Measurements from ENCODE around the gene PPP2R2B. TPM values are rescaled to one million over a fixed set of nuclear protein-coding genes. Genes with fewer than 3 reads are reported as not detected.

The PPP2R2B gene
- total RNA-seq, 1 experiment from 2014 or later, result not detected

- TF ChIP-seq EZH2 (IDR thresholded peaks at IDR 0.05; ENCODE audit: borderline replicate concordance, low read depth, low read length, poor library complexity, severe bottlenecking), result no peak
- TF ChIP-seq, protein P1, sequence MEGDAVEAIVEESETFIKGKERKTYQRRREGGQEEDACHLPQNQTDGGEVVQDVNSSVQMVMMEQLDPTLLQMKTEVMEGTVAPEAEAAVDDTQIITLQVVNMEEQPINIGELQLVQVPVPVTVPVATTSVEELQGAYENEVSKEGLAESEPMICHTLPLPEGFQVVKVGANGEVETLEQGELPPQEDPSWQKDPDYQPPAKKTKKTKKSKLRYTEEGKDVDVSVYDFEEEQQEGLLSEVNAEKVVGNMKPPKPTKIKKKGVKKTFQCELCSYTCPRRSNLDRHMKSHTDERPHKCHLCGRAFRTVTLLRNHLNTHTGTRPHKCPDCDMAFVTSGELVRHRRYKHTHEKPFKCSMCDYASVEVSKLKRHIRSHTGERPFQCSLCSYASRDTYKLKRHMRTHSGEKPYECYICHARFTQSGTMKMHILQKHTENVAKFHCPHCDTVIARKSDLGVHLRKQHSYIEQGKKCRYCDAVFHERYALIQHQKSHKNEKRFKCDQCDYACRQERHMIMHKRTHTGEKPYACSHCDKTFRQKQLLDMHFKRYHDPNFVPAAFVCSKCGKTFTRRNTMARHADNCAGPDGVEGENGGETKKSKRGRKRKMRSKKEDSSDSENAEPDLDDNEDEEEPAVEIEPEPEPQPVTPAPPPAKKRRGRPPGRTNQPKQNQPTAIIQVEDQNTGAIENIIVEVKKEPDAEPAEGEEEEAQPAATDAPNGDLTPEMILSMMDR (conservative IDR thresholded peaks at IDR 0.05; ENCODE audit: low read depth, low read length), result no peak
- no peak overlapping the region for H3K27ac ChIP-seq (ENCODE audit: low read depth, low read length, poor library complexity, severe bottlenecking)
- H3K4me1 ChIP-seq (ENCODE audit: insufficient read depth, low read length, poor library complexity, severe bottlenecking), result no peaks in the 10 kb centered on the region
- BruUV-seq (replicated peaks), result no TSS peak
- ChIA-PET POLR2A (ENCODE audit: low non-redundant PET) (no interaction called here), CTCF (no interaction called here)
- peaks cover 59% of the 10 kb centered on the region for H3K27me3 ChIP-seq (replicated peaks; ENCODE audit: insufficient read depth, low read depth, low read length, poor library complexity)
- DNase-seq (ENCODE audit: low spot score), result no peak
- no peak overlapping the region for H3K4me3 ChIP-seq (ENCODE audit: low read depth, low read length, poor library complexity, severe bottlenecking)
- no peaks in the 10 kb centered on the region for H3K36me3 ChIP-seq (ENCODE audit: insufficient read depth, low read length, poor library complexity, severe bottlenecking)
- intact Hi-C loops (cut with micrococcal nuclease; ENCODE audit: unreplicated experiment), result no loop called here
- no peaks in the 10 kb centered on the region for H3K9me3 ChIP-seq (ENCODE audit: low read depth, low read length, poor library complexity, severe bottlenecking)
Observed at GRCh38 chr5:146683861-146684260, 194.7 kb downstream of the PPP2R2B start.

DNA sequence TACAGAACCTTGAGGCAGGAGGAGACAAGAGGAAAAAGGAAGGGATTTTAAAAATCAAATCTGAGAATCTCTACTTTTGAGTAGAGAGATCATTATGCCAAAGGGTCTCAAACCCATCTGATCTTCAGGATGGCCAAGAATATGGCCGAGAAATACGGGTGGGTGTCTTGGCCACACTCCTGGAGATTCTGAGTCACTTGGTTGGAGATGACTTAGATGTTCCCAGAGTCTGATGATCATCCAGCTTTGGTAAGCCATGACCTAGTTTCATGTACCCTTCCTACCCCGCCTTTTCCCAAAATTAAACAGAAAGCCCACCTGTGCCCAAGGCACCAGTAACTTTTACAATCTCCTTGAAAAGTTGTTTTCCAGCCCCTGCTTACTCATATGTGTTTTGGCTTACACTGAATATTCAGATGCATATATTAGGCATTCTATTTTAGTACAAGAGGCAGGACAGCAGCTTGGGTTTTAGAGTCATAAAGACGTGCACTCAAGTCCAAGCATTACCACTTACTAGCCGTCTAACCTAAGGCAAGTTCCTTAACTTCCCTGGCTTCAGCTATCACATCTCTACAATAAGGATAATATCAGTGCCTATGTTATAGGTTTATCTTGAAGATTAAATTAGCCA lies 195.5 kb downstream of the PPP2R2B start:
- no peaks in the 10 kb centered on the region for H3K4me1 ChIP-seq (ENCODE audit: insufficient read depth, low read length, poor library complexity, severe bottlenecking)
- H3K36me3 ChIP-seq (ENCODE audit: insufficient read depth, low read length, poor library complexity, severe bottlenecking), result no peaks in the 10 kb centered on the region
- intact Hi-C loops (cut with micrococcal nuclease; ENCODE audit: unreplicated experiment), result no loop called here
- no TSS peak for BruUV-seq (replicated peaks)
- H3K27ac ChIP-seq (ENCODE audit: low read depth, low read length, poor library complexity, severe bottlenecking), result no peak overlapping the region
- DNase-seq (ENCODE audit: low spot score), result no peak
- no peak for TF ChIP-seq EZH2 (IDR thresholded peaks at IDR 0.05; ENCODE audit: borderline replicate concordance, low read depth, low read length, poor library complexity, severe bottlenecking)
- TF ChIP-seq, protein P1 (conservative IDR thresholded peaks at IDR 0.05; ENCODE audit: low read depth, low read length), result no peak
- no peaks in the 10 kb centered on the region for H3K9me3 ChIP-seq (ENCODE audit: low read depth, low read length, poor library complexity, severe bottlenecking)
- ChIA-PET POLR2A (ENCODE audit: low non-redundant PET) (no interaction called here), CTCF (no interaction called here)
- H3K27me3 ChIP-seq (replicated peaks; ENCODE audit: insufficient read depth, low read depth, low read length, poor library complexity), result peaks cover 53% of the 10 kb centered on the region
- no peak overlapping the region for H3K4me3 ChIP-seq (ENCODE audit: low read depth, low read length, poor library complexity, severe bottlenecking)

DNA sequence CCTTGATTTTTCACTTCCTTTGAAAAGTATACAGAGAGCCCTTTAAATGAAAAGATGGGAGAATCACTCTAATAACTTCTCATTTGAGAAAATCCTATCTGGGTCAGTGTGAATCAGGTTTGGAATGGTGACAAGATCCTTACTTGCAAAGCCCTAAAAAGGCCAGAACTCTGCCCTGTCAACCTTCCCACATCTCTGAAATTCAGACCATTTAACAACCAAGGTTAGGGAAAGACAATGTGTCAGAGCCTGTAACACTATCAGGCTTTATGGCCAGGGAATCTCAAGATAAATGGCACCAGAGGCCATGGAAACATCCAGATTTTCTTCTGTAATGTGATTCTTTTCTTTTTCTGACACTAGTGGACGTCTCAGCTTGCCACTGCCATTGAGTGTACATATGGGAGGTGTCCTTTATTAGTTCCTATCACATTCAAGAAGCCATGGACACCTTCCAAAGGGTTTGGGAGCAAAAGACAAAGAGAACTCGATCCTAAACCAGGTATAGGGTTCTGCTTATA lies 196.9 kb downstream of the PPP2R2B start:
- BruUV-seq (replicated peaks), result no TSS peak

More for the DNA sequence above, 196.9 kb downstream of the PPP2R2B start:
- TF ChIP-seq, protein P1 (conservative IDR thresholded peaks at IDR 0.05; ENCODE audit: low read depth, low read length), result no peak
- no peak for TF ChIP-seq EZH2 (IDR thresholded peaks at IDR 0.05; ENCODE audit: borderline replicate concordance, low read depth, low read length, poor library complexity, severe bottlenecking)
- Histone ChIP-seq H3K27ac (ENCODE audit: low read depth, low read length, poor library complexity, severe bottlenecking) (no peak overlapping the region), H3K4me3 (ENCODE audit: low read depth, low read length, poor library complexity, severe bottlenecking) (no peak overlapping the region), H3K36me3 (ENCODE audit: insufficient read depth, low read length, poor library complexity, severe bottlenecking) (no peaks in the 10 kb centered on the region), H3K4me1 (ENCODE audit: insufficient read depth, low read length, poor library complexity, severe bottlenecking) (no peaks in the 10 kb centered on the region), H3K27me3 (replicated peaks; ENCODE audit: insufficient read depth, low read depth, low read length, poor library complexity) (peaks cover 41% of the 10 kb centered on the region), H3K9me3 (ENCODE audit: low read depth, low read length, poor library complexity, severe bottlenecking) (no peaks in the 10 kb centered on the region)
- POLR2A ChIA-PET (ENCODE audit: low non-redundant PET), result no interaction called here
- intact Hi-C loops (cut with micrococcal nuclease; ENCODE audit: unreplicated experiment), result no loop called here
- CTCF ChIA-PET, result no interaction called here
- no peak for DNase-seq (ENCODE audit: low spot score)
